Astrocyte of the cerebellum (primary cell): ENCODE results near the gene HEMGN.

Source experiments
- DNase-seq: peaks from one replicate; pipeline ENCODE4 v3.0.0-alpha.2; 2011; ENCODE audit warnings: low read depth
- H3K4me3 ChIP-seq: 2 replicates; pipeline ENCODE4 v1.5.1; 2011; ENCODE audit warnings: mild to moderate bottlenecking, low read depth, low read length, moderate library complexity
- CTCF ChIP-seq: IDR thresholded peaks from 2 replicates; pipeline ENCODE4 v1.5.1; 2012; ENCODE audit warnings: low read length, low read depth, moderate library complexity, mild to moderate bottlenecking; ENCODE audit errors: missing control alignments
- in situ Hi-C: cut with HindIII; loops from 2 replicates; pipeline ENCODE4 v1.10.0; 2017; ENCODE audit warnings: low sequenced_read_pairs

HEMGN gene

GRCh38 chr9:97941323-97941722 lies 3.4 kb upstream of the HEMGN start:
- no peak for DNase-seq
- TF ChIP-seq CTCF: no peak
- in situ Hi-C loops: no loop called here
- no peak overlapping the region for H3K4me3 ChIP-seq

GRCh38 chr9:97940741-97941140 lies 2.8 kb upstream of the HEMGN start:
- DNase-seq: no peak
- no peak for TF ChIP-seq CTCF
- in situ Hi-C loops: no loop called here
- H3K4me3 ChIP-seq: no peak overlapping the region

DNA sequence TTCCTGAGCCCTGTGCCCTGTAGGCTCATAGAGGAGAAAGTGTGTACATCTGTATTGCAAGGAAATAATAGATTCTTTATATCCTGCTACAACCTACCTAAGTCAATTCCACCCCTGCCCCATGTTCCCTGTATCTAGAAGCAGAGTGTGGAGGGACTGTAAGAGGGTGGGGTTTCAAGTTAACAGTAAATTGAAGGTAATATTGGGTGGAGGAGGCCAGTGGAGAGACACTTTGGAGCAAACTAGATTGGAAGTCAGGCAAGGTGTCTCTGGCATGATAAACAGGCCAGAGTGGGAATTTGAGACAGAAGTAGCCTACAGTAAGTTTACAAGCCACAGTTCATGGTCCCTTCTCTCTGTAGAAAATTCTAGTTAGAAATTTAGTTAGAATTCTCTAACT lies 2.3 kb upstream of the HEMGN start:
- no peak for DNase-seq
- H3K4me3 ChIP-seq: no peak overlapping the region
- in situ Hi-C loops: no loop called here
- no peak for TF ChIP-seq CTCF

GRCh38 chr9:97936998-97937397 lies 974 bp downstream of the HEMGN start:
- in situ Hi-C loops: no loop called here
- TF ChIP-seq CTCF: no peak
- H3K4me3 ChIP-seq: no peak overlapping the region
- DNase-seq: no peak

GRCh38 chr9:97935276-97935675 lies 2.7 kb downstream of the HEMGN start:
- in situ Hi-C loops: no loop called here
- H3K4me3 ChIP-seq: no peak overlapping the region
- no peak for DNase-seq
- TF ChIP-seq CTCF: no peak

GRCh38 chr9:97934321-97935115 lies 3.5 kb downstream of the HEMGN start:
- DNase-seq: no peak
- TF ChIP-seq CTCF: no peak
- no peak overlapping the region for H3K4me3 ChIP-seq
- in situ Hi-C loops: no loop called here
